OCI-LY7 (cell line): ENCODE data around the gene ZNF208.

Source experiments
- EZH2phosphoT487 ChIP-seq: fragments of 200-600 bp; sonication (generic); IDR thresholded peaks from 2 replicates; pipeline ENCODE4 v1.6.1; 2018; ENCODE audit warnings: low read depth, borderline replicate concordance, mild to moderate bottlenecking, mixed run types, antibody characterized with exemption, low read length, moderate library complexity, mixed read lengths
- TF ChIP-seq, protein P1 (sequence below): fragments of 200-600 bp; sonication (generic); conservative IDR thresholded peaks from 2 replicates; pipeline ENCODE4 v1.5.1; 2014; ENCODE audit warnings: mild to moderate bottlenecking, antibody characterized with exemption, low read length, moderate library complexity, mixed read lengths

DNA sequence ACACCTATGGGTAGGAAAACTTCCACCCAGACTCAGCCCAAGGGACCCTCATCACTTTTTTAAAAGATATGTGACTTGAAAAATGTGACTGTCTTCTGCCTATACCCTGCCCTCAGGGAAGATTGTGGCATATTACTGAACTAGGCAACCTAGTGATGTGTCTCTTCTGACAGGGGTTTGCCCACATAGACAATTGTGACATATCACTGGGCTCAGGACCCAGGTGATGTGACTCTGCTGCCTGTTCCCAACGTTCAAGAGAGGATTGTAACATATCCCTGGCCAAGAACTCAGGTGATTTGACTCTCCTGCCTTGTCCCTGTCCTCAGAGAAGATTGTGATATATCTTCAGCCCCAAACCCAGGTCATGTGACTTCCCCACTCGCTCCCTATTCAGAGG, 88.5 kb downstream of the ZNF208 start:
- TF ChIP-seq, protein P1, sequence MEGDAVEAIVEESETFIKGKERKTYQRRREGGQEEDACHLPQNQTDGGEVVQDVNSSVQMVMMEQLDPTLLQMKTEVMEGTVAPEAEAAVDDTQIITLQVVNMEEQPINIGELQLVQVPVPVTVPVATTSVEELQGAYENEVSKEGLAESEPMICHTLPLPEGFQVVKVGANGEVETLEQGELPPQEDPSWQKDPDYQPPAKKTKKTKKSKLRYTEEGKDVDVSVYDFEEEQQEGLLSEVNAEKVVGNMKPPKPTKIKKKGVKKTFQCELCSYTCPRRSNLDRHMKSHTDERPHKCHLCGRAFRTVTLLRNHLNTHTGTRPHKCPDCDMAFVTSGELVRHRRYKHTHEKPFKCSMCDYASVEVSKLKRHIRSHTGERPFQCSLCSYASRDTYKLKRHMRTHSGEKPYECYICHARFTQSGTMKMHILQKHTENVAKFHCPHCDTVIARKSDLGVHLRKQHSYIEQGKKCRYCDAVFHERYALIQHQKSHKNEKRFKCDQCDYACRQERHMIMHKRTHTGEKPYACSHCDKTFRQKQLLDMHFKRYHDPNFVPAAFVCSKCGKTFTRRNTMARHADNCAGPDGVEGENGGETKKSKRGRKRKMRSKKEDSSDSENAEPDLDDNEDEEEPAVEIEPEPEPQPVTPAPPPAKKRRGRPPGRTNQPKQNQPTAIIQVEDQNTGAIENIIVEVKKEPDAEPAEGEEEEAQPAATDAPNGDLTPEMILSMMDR = no peak
- TF ChIP-seq EZH2phosphoT487 = no peak
